Mesenchymal stem cell (in vitro differentiated cells and primary cell): ENCODE data around the gene RPS26.

Experiments
- DNase-seq: peaks from one replicate; pipeline ENCODE4 v3.0.0-alpha.2; 2013
- H2AFZ ChIP-seq: one replicate; pipeline ENCODE4 v1.6.1; 2013; ENCODE audit warnings: low read depth, mild to moderate bottlenecking, control low read depth, inconsistent platforms, low read length, moderate library complexity
- H2AK5ac ChIP-seq: 2 replicates; pipeline ENCODE4 v1.6.1; 2013; ENCODE audit warnings: low read length, moderate library complexity, mild to moderate bottlenecking, inconsistent platforms; ENCODE audit not compliant: severe bottlenecking
- H2BK120ac ChIP-seq: one replicate; pipeline ENCODE4 v1.6.1; 2013; ENCODE audit warnings: low read depth, mild to moderate bottlenecking, inconsistent platforms, low read length, moderate library complexity
- H2BK12ac ChIP-seq, 2 experiments: one replicate each; pipeline ENCODE4 v1.6.1; 2013; ENCODE audit warnings: inconsistent platforms in 2 of 2, low read length in 2 of 2, mild to moderate bottlenecking in 2 of 2, moderate library complexity in 2 of 2, control low read depth in 1 of 2
- H2BK15ac ChIP-seq: one replicate; pipeline ENCODE4 v1.6.1; 2013; ENCODE audit warnings: mild to moderate bottlenecking, low read depth, inconsistent platforms; ENCODE audit not compliant: poor library complexity, severe bottlenecking
- H2BK5ac ChIP-seq: 2 replicates; pipeline ENCODE4 v1.6.1; 2013; ENCODE audit warnings: low read depth, mild to moderate bottlenecking, low read length, control low read depth, inconsistent platforms; ENCODE audit not compliant: poor library complexity, severe bottlenecking
- H3K14ac ChIP-seq, 2 experiments: one replicate each; pipeline ENCODE4 v1.6.1; 2013; ENCODE audit warnings: inconsistent platforms in 2 of 2, low read length in 2 of 2, control low read depth in 1 of 2, mild to moderate bottlenecking in 1 of 2, moderate library complexity in 1 of 2
- H3K18ac ChIP-seq, 2 experiments: one replicate each; pipeline ENCODE4 v1.6.1; 2013; ENCODE audit warnings: inconsistent platforms in 2 of 2, low read length in 2 of 2, control low read depth in 1 of 2, low read depth in 1 of 2, mild to moderate bottlenecking in 1 of 2
- H3K23ac ChIP-seq, 2 experiments: one replicate each; pipeline ENCODE4 v1.6.1; 2013; ENCODE audit warnings: inconsistent platforms in 2 of 2, low read length in 2 of 2, mild to moderate bottlenecking in 2 of 2, moderate library complexity in 2 of 2, control low read depth in 1 of 2
- H3K27ac ChIP-seq: 2 replicates; pipeline ENCODE4 v1.5.1; 2013; ENCODE audit warnings: mild to moderate bottlenecking, moderate library complexity, low read length, control low read depth, inconsistent platforms; ENCODE audit not compliant: poor library complexity, severe bottlenecking
- H3K27me3 ChIP-seq, 2 experiments: 2 replicates each; pipeline versions ENCODE4 v1.6.1 to v1.7.0; 2013; ENCODE audit warnings: low read length in 2 of 2, mild to moderate bottlenecking in 2 of 2, moderate library complexity in 2 of 2, control low read depth in 1 of 2, inconsistent platforms in 1 of 2; ENCODE audit not compliant: control insufficient read depth in 1 of 2, insufficient read depth in 1 of 2
- H3K36me3 ChIP-seq, 2 experiments: 2 replicates each; pipeline versions ENCODE4 v1.6.1 to v1.7.0; 2013; ENCODE audit warnings: low read length in 2 of 2, control low read depth in 1 of 2, inconsistent platforms in 1 of 2, low read depth in 1 of 2, mild to moderate bottlenecking in 1 of 2; ENCODE audit not compliant: insufficient read depth in 2 of 2, control insufficient read depth in 1 of 2
- H3K4ac ChIP-seq, 2 experiments: one replicate each; pipeline ENCODE4 v1.6.1; 2013; ENCODE audit warnings: inconsistent platforms in 2 of 2, low read length in 2 of 2, mild to moderate bottlenecking in 2 of 2, moderate library complexity in 2 of 2, control low read depth in 1 of 2, low read depth in 1 of 2
- H3K4me1 ChIP-seq: 2 replicates; pipeline ENCODE4 v1.6.1; 2013; ENCODE audit warnings: low read depth, low read length, control low read depth; ENCODE audit not compliant: control insufficient read depth, insufficient read depth
- H3K4me2 ChIP-seq: 2 replicates; pipeline ENCODE4 v1.6.1; 2013; ENCODE audit warnings: low read length, mild to moderate bottlenecking, inconsistent platforms; ENCODE audit not compliant: poor library complexity, severe bottlenecking
- H3K4me3 ChIP-seq, 2 experiments: 2 replicates each; pipeline versions ENCODE4 v1.5.1 to v1.7.0; 2013; ENCODE audit warnings: low read length in 2 of 2, mild to moderate bottlenecking in 2 of 2, control low read depth in 1 of 2, low read depth in 1 of 2; ENCODE audit not compliant: insufficient read depth in 1 of 2
- H3K79me1 ChIP-seq: replicated peaks from 2 replicates; pipeline ENCODE4 v1.6.1; 2013; ENCODE audit warnings: mild to moderate bottlenecking, control low read depth, low read length, inconsistent platforms; ENCODE audit not compliant: poor library complexity, severe bottlenecking
- H3K9ac ChIP-seq: 2 replicates; pipeline ENCODE4 v1.7.0; 2013; ENCODE audit warnings: mild to moderate bottlenecking, low read length, moderate library complexity
- H3K9me3 ChIP-seq: 2 replicates; pipeline ENCODE4 v1.7.0; 2013; ENCODE audit warnings: mild to moderate bottlenecking, low read length; ENCODE audit not compliant: control insufficient read depth
- H4K8ac ChIP-seq: one replicate; pipeline ENCODE4 v1.6.1; 2013; ENCODE audit warnings: inconsistent platforms, mild to moderate bottlenecking, low read length, moderate library complexity
- H4K91ac ChIP-seq: one replicate; pipeline ENCODE4 v1.6.1; 2013; ENCODE audit warnings: mild to moderate bottlenecking, low read length, inconsistent platforms
- WGBS: methylation state at CpG from one replicate; pipeline ENCODE4 v1.1.7; 2013; ENCODE audit warnings: mixed read lengths; 5-methylcytosine and 5-hydroxymethylcytosine counted together

RPS26 gene

DNA sequence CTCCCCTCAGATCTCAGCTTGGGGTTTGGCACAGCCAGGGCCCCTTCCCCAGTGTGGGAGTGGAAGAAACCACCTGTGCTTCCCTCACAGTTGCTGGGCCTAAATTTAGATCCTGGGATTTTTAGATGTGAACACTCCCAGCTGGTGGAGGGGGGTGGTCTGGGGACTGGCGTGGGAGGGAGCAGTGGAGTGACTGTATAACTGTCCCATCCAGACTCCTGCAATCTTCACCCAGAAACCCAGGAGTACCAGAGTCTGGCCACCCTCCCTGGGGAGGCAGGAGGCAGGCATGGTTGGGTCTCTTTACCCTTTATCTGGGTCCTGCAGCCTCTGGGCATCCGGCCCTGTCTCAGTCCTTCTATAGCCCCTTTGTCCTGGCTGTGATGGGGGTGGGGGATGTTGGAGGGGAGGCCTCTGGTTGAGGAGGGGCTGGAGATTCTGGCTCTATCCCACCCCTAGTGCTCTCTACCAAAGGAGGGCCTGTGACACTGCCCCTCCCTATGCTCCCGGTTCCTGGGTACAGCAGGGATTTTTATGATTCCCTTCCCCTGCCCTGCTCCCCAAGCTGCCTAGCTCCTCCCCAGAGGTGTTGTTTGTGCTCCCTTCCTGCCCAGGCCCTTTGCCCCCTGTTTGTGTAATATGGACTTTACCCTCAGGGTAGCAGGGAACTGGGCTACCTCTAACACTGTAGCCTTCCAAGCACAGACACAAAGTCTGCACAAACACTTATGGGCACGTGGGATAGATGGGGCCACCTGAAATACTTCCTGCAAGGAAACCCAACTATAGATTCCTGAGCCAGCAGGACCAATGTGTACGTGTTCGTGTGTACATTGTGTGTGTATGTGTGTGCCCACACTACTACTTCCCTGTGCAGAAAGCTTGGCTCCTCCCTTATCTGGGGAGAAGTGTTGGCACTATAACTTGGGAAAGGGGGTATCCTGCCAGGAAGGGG, 40.0 kb downstream of the RPS26 start:
- H3K9me3 ChIP-seq: no peaks in the 10 kb centered on the region
- no peak overlapping the region for H4K8ac ChIP-seq
- no peak overlapping the region for H3K14ac ChIP-seq
- H2BK12ac ChIP-seq: no peak overlapping the region
- no peak overlapping the region for H2BK120ac ChIP-seq
- no peak overlapping the region for H3K4ac ChIP-seq
- H2AK5ac ChIP-seq: no peak overlapping the region
- no peak for DNase-seq
- H3K27me3 ChIP-seq: peaks cover 29 to 37% of the 10 kb centered on the region in 2 experiments
- WGBS: 79% methylated on average over 5 of the region's 6 CpGs
- no peak overlapping the region for H3K4me2 ChIP-seq
- H3K27ac ChIP-seq: no peak overlapping the region
- no peak overlapping the region for H2BK15ac ChIP-seq
- H3K79me1 ChIP-seq: no peaks in the 10 kb centered on the region
- H3K4me1 ChIP-seq: peaks cover 18% of the 10 kb centered on the region
- no peak overlapping the region for H2AFZ ChIP-seq
- no peak overlapping the region for H4K91ac ChIP-seq
- H2BK5ac ChIP-seq: no peak overlapping the region
- no peaks in the 10 kb centered on the region for H3K36me3 ChIP-seq
- no peak overlapping the region for H3K9ac ChIP-seq
- no peak overlapping the region for H3K18ac ChIP-seq
- H3K23ac ChIP-seq: no peak overlapping the region
- no peak overlapping the region for H3K4me3 ChIP-seq

- Histone ChIP-seq H3K27ac (no peak overlapping the region), H3K14ac (no peak overlapping the region), H4K8ac (no peak overlapping the region), H2AK5ac (no peak overlapping the region), H3K4me2 (no peak overlapping the region), H3K79me1 (no peaks in the 10 kb centered on the region), H2BK15ac (no peak overlapping the region), H3K27me3 (peaks cover 29 to 37% of the 10 kb centered on the region in 2 experiments), H4K91ac (no peak overlapping the region), H2BK5ac (no peak overlapping the region), H3K4me3 (no peak overlapping the region), H3K4ac (no peak overlapping the region), H2BK12ac (no peak overlapping the region), H2BK120ac (no peak overlapping the region), H3K36me3 (no peaks in the 10 kb centered on the region), H2AFZ (no peak overlapping the region), H3K9me3 (no peaks in the 10 kb centered on the region), H3K9ac (no peak overlapping the region), H3K18ac (no peak overlapping the region), H3K4me1 (peaks cover 18% of the 10 kb centered on the region), H3K23ac (no peak overlapping the region)
- no peak for DNase-seq
- WGBS: 100% methylated on average over 1 of the region's 2 CpGs
Measured at GRCh38 chr12:56082382-56082781, 40.7 kb downstream of the RPS26 start.

- Histone ChIP-seq H3K4me3 (no peak overlapping the region), H3K9me3 (no peaks in the 10 kb centered on the region), H3K4me1 (peaks cover 18% of the 10 kb centered on the region), H2BK120ac (no peak overlapping the region), H2BK12ac (no peak overlapping the region), H3K23ac (no peak overlapping the region), H4K91ac (no peak overlapping the region), H3K4me2 (no peak overlapping the region), H2AFZ (no peak overlapping the region), H3K79me1 (no peaks in the 10 kb centered on the region), H3K27ac (no peak overlapping the region), H3K18ac (no peak overlapping the region), H4K8ac (no peak overlapping the region), H2BK5ac (no peak overlapping the region), H3K27me3 (peaks cover 29 to 37% of the 10 kb centered on the region in 2 experiments), H3K14ac (no peak overlapping the region), H3K4ac (no peak overlapping the region), H2AK5ac (no peak overlapping the region), H3K9ac (no peak overlapping the region), H2BK15ac (no peak overlapping the region), H3K36me3 (no peaks in the 10 kb centered on the region)
- no peak for DNase-seq
- WGBS: no CpG with 5 or more reads among the region's 3 CpGs
Measured at GRCh38 chr12:56082967-56083366, 41.2 kb downstream of the RPS26 start.

GRCh38 chr12:56084958-56085543, 43.3 kb downstream of the RPS26 start:
- Histone ChIP-seq H2AFZ (no peak overlapping the region), H3K27me3 (peaks cover 29 to 37% of the 10 kb centered on the region in 2 experiments), H3K27ac (no peak overlapping the region), H2AK5ac (no peak overlapping the region), H3K9me3 (no peaks in the 10 kb centered on the region), H3K18ac (no peak overlapping the region), H3K36me3 (no peaks in the 10 kb centered on the region), H2BK120ac (no peak overlapping the region), H3K4me2 (no peak overlapping the region), H4K8ac (no peak overlapping the region), H3K79me1 (no peaks in the 10 kb centered on the region), H2BK5ac (no peak overlapping the region), H3K4me3 (no peak overlapping the region), H2BK15ac (no peak overlapping the region), H3K9ac (no peak overlapping the region), H4K91ac (no peak overlapping the region), H3K4me1 (peaks cover 8% of the 10 kb centered on the region), H3K14ac (no peak overlapping the region), H3K23ac (no peak overlapping the region), H2BK12ac (no peak overlapping the region), H3K4ac (no peak overlapping the region)
- DNase-seq: no peak
- 90% methylated on average over 15 of the region's 15 CpGs for WGBS
